ENCODE data around the gene RAB9A.
"Not testable (repeated sequence)": the region's sequence is repeated elsewhere in the genome, so short reads cannot be mapped to it uniquely, and the experiment has no call there.

The RAB9A gene, protein sequence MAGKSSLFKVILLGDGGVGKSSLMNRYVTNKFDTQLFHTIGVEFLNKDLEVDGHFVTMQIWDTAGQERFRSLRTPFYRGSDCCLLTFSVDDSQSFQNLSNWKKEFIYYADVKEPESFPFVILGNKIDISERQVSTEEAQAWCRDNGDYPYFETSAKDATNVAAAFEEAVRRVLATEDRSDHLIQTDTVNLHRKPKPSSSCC

GRCh38 chrX:13688958-13689740 is at the start of gene RAB9A:
TSS of gene RAB9A (plus strand) at chrX:13689128. CDS start at chrX:13708747, 19,619 bp downstream.
- peaks cover 34 to 49% of the 10 kb centered on the region in 2 donors for H3K4me1 Mint-ChIP-seq
- H3K27ac Mint-ChIP-seq, result peak within 1 kb of the TSS; percentile 86
- H3K9me3 Mint-ChIP-seq, result no peaks in the 10 kb centered on the region
- peak within 1 kb of the TSS; percentile 86 to 90 for H3K4me3 Mint-ChIP-seq
- ATAC-seq (replicated peaks), result peak; percentile 81 to 85
- peaks cover 0 to 9% of the 10 kb centered on the region in 2 donors for H3K27me3 Mint-ChIP-seq
- H3K36me3 Mint-ChIP-seq, result peaks cover 1 to 6% of the 10 kb centered on the region in 2 donors
- DNase-seq, result peak; percentile 70

- peaks cover 0 to 36% of the 10 kb centered on the region in 2 donors for H3K27me3 Mint-ChIP-seq
- H3K36me3 Mint-ChIP-seq; H3K9me3 Mint-ChIP-seq; DNase-seq; H3K27ac Mint-ChIP-seq; H3K4me3 Mint-ChIP-seq; H3K4me1 Mint-ChIP-seq; ATAC-seq (replicated peaks): not testable (repeated sequence)
Measured at GRCh38 chrX:13641684-13642083, 47.2 kb upstream of the RAB9A start.

- Mint-ChIP-seq H3K36me3 (peaks cover 0 to 9% of the 10 kb centered on the region in 2 donors), H3K27ac (no peak overlapping the region), H3K4me1 (peaks cover 4 to 6% of the 10 kb centered on the region in 2 donors), H3K27me3 (peaks cover 0 to 32% of the 10 kb centered on the region in 2 donors), H3K4me3 (no peak overlapping the region), H3K9me3 (no peaks in the 10 kb centered on the region)
- ATAC-seq (replicated peaks) (no peak), DNase-seq (no peak)
Measured at GRCh38 chrX:13645464-13646153, 43.3 kb upstream of the RAB9A start.

- peaks cover 4 to 6% of the 10 kb centered on the region in 2 donors for H3K4me1 Mint-ChIP-seq
- H3K36me3 Mint-ChIP-seq, result peaks cover 0 to 9% of the 10 kb centered on the region in 2 donors
- H3K9me3 Mint-ChIP-seq, result no peaks in the 10 kb centered on the region
- ATAC-seq (replicated peaks) (peak in 1 of 2 donors; percentile 34), DNase-seq (peak; percentile 9)
- no peak overlapping the region for H3K27ac Mint-ChIP-seq
- no peak overlapping the region for H3K4me3 Mint-ChIP-seq
- H3K27me3 Mint-ChIP-seq, result peaks cover 0 to 32% of the 10 kb centered on the region in 2 donors
Measured at GRCh38 chrX:13646154-13646549, 42.8 kb upstream of the RAB9A start.

- Mint-ChIP-seq H3K27ac (no peak overlapping the region), H3K4me3 (no peak overlapping the region), H3K36me3 (peaks cover 0 to 9% of the 10 kb centered on the region in 2 donors), H3K4me1 (peaks cover 6 to 10% of the 10 kb centered on the region in 2 donors), H3K27me3 (peaks cover 0 to 32% of the 10 kb centered on the region in 2 donors), H3K9me3 (no peaks in the 10 kb centered on the region)
- peak; percentile 27 to 51 for ATAC-seq (replicated peaks)
- DNase-seq, result no peak
Measured at GRCh38 chrX:13647709-13648212, 41.2 kb upstream of the RAB9A start.

DNA sequence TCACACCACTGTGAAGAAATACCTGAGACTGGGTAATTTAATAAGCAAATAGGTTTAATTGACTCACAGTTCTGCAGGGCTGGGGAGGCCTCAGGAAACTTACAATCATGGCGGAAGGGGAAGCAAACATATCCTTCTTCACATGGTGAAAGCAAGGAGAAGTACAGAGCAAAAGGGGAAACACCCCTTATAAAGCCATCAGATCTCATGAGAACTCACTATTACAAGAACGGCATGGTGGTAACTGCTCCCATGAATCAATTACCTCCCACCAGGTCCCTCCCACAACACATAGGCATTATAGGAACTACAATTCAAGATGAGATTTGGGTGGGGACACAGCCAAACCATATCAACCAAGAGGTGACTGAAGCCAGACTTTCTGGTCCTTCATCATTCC is 40.6 kb upstream of the RAB9A start:
- Mint-ChIP-seq H3K4me1 (peaks cover 6 to 11% of the 10 kb centered on the region in 2 donors), H3K27me3 (peaks cover 0 to 32% of the 10 kb centered on the region in 2 donors)
- ATAC-seq (replicated peaks); H3K27ac Mint-ChIP-seq; H3K36me3 Mint-ChIP-seq; H3K4me3 Mint-ChIP-seq; DNase-seq; H3K9me3 Mint-ChIP-seq: not testable (repeated sequence)

GRCh38 chrX:13649838-13650237 is 39.1 kb upstream of the RAB9A start:
- ATAC-seq (replicated peaks) (no peak), DNase-seq (no peak)
- Mint-ChIP-seq H3K36me3 (peaks cover 0 to 9% of the 10 kb centered on the region in 2 donors), H3K9me3 (no peaks in the 10 kb centered on the region), H3K4me1 (peaks cover 6 to 13% of the 10 kb centered on the region in 2 donors), H3K4me3 (no peak overlapping the region), H3K27ac (no peak overlapping the region), H3K27me3 (peaks cover 0 to 32% of the 10 kb centered on the region in 2 donors)

- Mint-ChIP-seq H3K4me1 (peaks cover 6 to 16% of the 10 kb centered on the region in 2 donors), H3K9me3 (no peaks in the 10 kb centered on the region), H3K36me3 (peaks cover 0 to 13% of the 10 kb centered on the region in 2 donors), H3K27ac (no peak overlapping the region), H3K4me3 (no peak overlapping the region), H3K27me3 (peaks cover 0 to 30% of the 10 kb centered on the region in 2 donors)
- ATAC-seq (replicated peaks) (no peak), DNase-seq (no peak)
Measured at GRCh38 chrX:13650318-13650717, 38.6 kb upstream of the RAB9A start.

- ATAC-seq (replicated peaks) (no peak), DNase-seq (no peak)
Measured at GRCh38 chrX:13651150-13651549, 37.8 kb upstream of the RAB9A start.

DNA sequence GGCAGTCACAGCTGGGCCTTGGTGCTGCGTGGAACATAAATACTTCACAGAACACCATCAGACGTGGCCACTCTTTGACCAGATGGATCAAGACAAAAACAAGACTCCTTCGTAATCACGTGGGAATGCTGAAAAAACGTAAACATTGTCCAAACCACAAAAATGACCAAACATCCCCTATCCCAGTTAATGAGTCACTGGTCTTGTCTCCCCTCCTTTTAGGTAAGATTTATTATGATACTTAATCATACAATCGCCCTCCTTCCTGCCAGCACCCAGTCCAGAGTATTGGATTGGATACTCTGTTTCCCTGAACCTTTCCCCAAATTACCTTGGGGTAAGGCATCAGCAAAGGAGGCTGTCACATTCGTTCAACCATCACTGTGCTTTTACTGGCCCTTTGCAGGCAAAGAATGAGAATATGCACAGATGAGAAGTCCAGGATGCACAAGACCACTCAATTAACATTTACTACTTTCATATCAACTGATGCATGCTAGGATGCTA is 36.6 kb upstream of the RAB9A start:
- Mint-ChIP-seq H3K9me3 (no peaks in the 10 kb centered on the region), H3K4me1 (peaks cover 0 to 13% of the 10 kb centered on the region in 2 donors), H3K4me3 (peak overlapping the region; percentile 91 to 92), H3K36me3 (peaks cover 0 to 19% of the 10 kb centered on the region in 2 donors), H3K27ac (peak overlapping the region; percentile 97), H3K27me3 (peaks cover 0 to 12% of the 10 kb centered on the region in 2 donors)
- DNase-seq (no peak), ATAC-seq (replicated peaks) (no peak)

More at GRCh38 chrX:13651150-13651549, 37.8 kb upstream of the RAB9A start:
- Mint-ChIP-seq H3K27ac (no peak overlapping the region), H3K4me1 (peaks cover 2 to 15% of the 10 kb centered on the region in 2 donors), H3K27me3 (peaks cover 0 to 21% of the 10 kb centered on the region in 2 donors), H3K4me3 (peak overlapping the region in 1 of 2 donors; percentile 32), H3K36me3 (peaks cover 0 to 14% of the 10 kb centered on the region in 2 donors), H3K9me3 (no peaks in the 10 kb centered on the region)

DNA sequence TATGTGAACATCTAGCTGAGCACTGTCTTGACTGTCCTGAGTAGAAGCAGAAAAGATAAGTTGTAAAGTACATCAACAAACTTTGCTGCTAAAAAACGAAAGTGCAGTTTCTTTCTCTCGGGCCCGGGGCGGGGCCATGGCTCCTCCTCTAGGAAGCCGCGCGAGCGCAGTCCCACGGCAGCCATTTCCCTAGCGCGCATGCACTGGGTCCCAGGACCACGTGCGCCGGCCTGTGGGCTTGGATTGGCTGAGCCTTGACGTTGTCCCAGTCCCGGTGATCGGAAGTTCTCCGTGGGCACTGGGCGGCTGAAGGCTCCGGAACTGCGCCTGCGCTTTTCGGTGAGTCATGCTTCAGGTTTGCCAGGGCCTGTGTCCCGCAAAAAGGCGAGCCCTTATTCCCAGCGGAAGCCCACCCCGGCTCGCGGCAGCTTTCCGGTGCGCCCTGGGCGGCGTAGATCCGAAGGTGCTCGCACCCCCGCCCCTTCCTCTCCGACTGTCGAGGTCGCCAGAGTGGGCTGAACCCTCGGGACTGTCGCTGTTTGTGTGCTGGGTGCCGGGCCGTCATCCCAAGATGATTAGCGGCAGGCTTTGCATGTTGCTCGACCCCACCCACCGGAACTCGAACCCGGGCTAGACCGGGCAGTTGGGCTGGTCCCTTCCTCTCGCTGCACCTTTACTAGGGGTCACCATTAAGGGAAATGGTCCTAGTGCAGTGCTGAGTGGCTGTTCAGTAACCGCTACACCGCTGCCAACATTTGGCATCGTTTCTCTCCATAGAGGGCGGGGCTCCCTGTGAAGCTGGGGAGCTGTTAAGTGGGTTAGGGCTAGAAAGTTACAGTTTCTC is 35.9 kb upstream of the RAB9A start, which contains the start of gene TCEANC:
Gene TCEANC (plus strand): TSS at position 292 of the 844 bp plus-strand sequence. CDS start 9,368 bp downstream, outside the sequence.
- ATAC-seq (replicated peaks) (peak; percentile 94 to 96), DNase-seq (peak; percentile 97)
- peak within 1 kb of the TSS; percentile 91 to 92 for H3K4me3 Mint-ChIP-seq
- H3K36me3 Mint-ChIP-seq, result peaks cover 0 to 13% of the 10 kb centered on the region in 2 donors
- peaks cover 0 to 16% of the 10 kb centered on the region in 2 donors for H3K4me1 Mint-ChIP-seq
- peak within 1 kb of the TSS; percentile 97 for H3K27ac Mint-ChIP-seq
- H3K27me3 Mint-ChIP-seq, result peaks cover 0 to 6% of the 10 kb centered on the region in 2 donors
- no peaks in the 10 kb centered on the region for H3K9me3 Mint-ChIP-seq

DNA sequence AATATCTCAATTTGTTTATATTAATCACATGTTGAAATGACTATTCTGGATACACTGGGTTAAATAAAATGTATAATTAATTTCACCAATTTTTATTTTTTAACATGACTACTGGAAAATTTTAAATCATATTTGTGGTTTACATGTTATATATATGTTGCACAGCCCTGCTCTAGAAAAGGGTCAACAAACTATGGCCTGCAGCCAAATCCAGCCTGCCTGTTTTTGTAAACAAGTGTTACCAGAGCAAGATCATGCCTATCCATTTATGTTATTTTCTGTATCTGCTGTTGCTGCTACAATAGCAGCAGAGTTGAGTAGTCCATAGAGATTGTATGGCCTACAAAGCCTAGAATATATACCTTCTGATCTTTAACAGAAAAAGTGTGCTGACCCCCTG is 34.8 kb upstream of the RAB9A start:
- no peaks in the 10 kb centered on the region for H3K9me3 Mint-ChIP-seq
- no peak for ATAC-seq (replicated peaks)
- peaks cover 0 to 10% of the 10 kb centered on the region in 2 donors for H3K36me3 Mint-ChIP-seq
- no peak overlapping the region for H3K4me3 Mint-ChIP-seq
- H3K27me3 Mint-ChIP-seq, result no peaks in the 10 kb centered on the region
- peaks cover 0 to 20% of the 10 kb centered on the region in 2 donors for H3K4me1 Mint-ChIP-seq
- no peak for DNase-seq
- H3K27ac Mint-ChIP-seq, result no peak overlapping the region

- Mint-ChIP-seq H3K27ac (no peak overlapping the region), H3K36me3 (peaks cover 0 to 16% of the 10 kb centered on the region in 2 donors), H3K4me1 (peaks cover 0 to 20% of the 10 kb centered on the region in 2 donors), H3K4me3 (no peak overlapping the region), H3K9me3 (no peaks in the 10 kb centered on the region), H3K27me3 (peaks cover 0 to 4% of the 10 kb centered on the region in 2 donors)
- no peak for DNase-seq
- ATAC-seq (replicated peaks), result no peak
Measured at GRCh38 chrX:13655674-13656073, 33.3 kb upstream of the RAB9A start.

All from stimulated activated naive B cell treated with anti-CD40 and anti-IgM and Interleukin-4, amounts not matched to agents 10 μg/mL and 1 μg/mL and 100 μg/mL, for 72 hours (primary cell).